GM19238 (cell line): ENCODE data around the gene GABRB1.

Experiments used
- DNase-seq: peaks from one replicate; pipeline ENCODE4 v3.0.0; 2011; ENCODE audit warnings: low spot score; ENCODE audit not compliant: insufficient read length

The GABRB1 gene

GRCh38 chr4:47045261-47045660, 13.9 kb downstream of the GABRB1 start:
- DNase-seq = no peak

- no peak for DNase-seq
Measured at GRCh38 chr4:47049347-47049746, 18.0 kb downstream of the GABRB1 start.

- DNase-seq = no peak
Measured at GRCh38 chr4:47050761-47051725, 19.7 kb downstream of the GABRB1 start.

- no peak for DNase-seq
Measured at GRCh38 chr4:47053485-47053884, 22.1 kb downstream of the GABRB1 start.

- no peak for DNase-seq
Measured at GRCh38 chr4:47054130-47054529, 22.8 kb downstream of the GABRB1 start.

GRCh38 chr4:47057991-47058390, 26.6 kb downstream of the GABRB1 start:
- DNase-seq = no peak

GRCh38 chr4:47060561-47060960, 29.2 kb downstream of the GABRB1 start:
- DNase-seq = no peak

- no peak for DNase-seq
Measured at GRCh38 chr4:47061435-47061834, 30.1 kb downstream of the GABRB1 start.

- no peak for DNase-seq
Measured at GRCh38 chr4:47065051-47065481, 33.7 kb downstream of the GABRB1 start.

- DNase-seq = no peak
Measured at GRCh38 chr4:47068986-47069385, 37.6 kb downstream of the GABRB1 start.

GRCh38 chr4:47071901-47072341, 40.6 kb downstream of the GABRB1 start:
- no peak for DNase-seq

GRCh38 chr4:47073647-47074046, 42.3 kb downstream of the GABRB1 start:
- DNase-seq = no peak

GRCh38 chr4:47074816-47075215, 43.4 kb downstream of the GABRB1 start:
- no peak for DNase-seq

GRCh38 chr4:47075262-47075661, 43.9 kb downstream of the GABRB1 start:
- DNase-seq = no peak

- DNase-seq = no peak
Measured at GRCh38 chr4:47075919-47076318, 44.6 kb downstream of the GABRB1 start.

- DNase-seq = no peak
Measured at GRCh38 chr4:47084111-47084510, 52.7 kb downstream of the GABRB1 start.

GRCh38 chr4:47084795-47085194, 53.4 kb downstream of the GABRB1 start:
- DNase-seq = no peak

- no peak for DNase-seq
Measured at GRCh38 chr4:47088298-47088697, 56.9 kb downstream of the GABRB1 start.

GRCh38 chr4:47095884-47096283, 64.5 kb downstream of the GABRB1 start:
- no peak for DNase-seq

- DNase-seq = no peak
Measured at GRCh38 chr4:47101453-47101852, 70.1 kb downstream of the GABRB1 start.

GRCh38 chr4:47104986-47105385, 73.6 kb downstream of the GABRB1 start:
- DNase-seq = no peak

- DNase-seq = no peak
Measured at GRCh38 chr4:47106561-47106960, 75.2 kb downstream of the GABRB1 start.

- DNase-seq = no peak
Measured at GRCh38 chr4:47109379-47109778, 78.0 kb downstream of the GABRB1 start.
